SH-SY5Y (cell line): ENCODE measurements around the gene TAF1B.

Experiments
- GATA2 ChIP-seq: IDR thresholded peaks from 2 replicates; pipeline ENCODE4 v1.6.1; 2011; ENCODE audit warnings: mild to moderate bottlenecking, low read depth, low read length
- GATA3 ChIP-seq: IDR thresholded peaks from 2 replicates; pipeline ENCODE4 v1.6.1; 2011; ENCODE audit warnings: low read depth, mild to moderate bottlenecking, low read length, moderate library complexity

TAF1B gene

DNA sequence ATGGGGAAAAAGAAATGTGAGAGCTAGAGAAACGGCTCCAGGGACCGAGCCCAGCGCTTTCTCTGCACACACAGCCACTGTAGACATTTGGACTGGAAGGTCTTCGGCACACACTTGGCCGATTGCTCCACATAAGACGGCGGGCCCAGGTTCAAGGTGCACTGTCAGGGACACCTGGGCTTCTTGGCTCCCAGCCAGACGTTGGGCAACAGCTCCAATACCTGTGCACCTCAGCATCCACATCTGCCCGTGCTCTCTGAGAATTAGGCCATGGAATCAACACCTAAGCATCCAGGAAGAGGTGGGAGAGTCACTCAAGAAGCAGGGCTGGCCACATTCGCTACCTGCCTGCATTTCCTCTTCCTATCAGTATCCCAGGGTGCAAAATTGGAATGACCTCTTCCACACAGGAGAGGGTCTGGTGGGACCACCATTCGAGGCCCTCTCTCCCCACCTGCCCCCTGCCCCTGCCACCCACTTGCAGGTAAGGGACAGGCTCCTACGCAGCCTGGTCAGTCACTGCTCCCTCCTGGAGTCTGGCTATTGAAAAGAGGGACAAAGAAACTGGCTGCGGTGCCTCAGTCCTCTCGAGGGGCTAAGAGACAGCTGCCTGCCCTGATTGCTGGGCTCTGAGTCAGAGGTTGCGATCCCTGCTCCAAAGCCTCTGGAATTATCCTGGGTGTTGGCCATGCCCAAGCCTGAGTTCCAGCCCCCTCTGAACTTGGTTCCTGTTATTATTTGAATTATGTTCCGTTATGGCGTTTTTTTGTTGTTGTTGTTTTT, 40.1 kb upstream of the TAF1B start:
- no peak for TF ChIP-seq GATA3
- no peak for TF ChIP-seq GATA2

DNA sequence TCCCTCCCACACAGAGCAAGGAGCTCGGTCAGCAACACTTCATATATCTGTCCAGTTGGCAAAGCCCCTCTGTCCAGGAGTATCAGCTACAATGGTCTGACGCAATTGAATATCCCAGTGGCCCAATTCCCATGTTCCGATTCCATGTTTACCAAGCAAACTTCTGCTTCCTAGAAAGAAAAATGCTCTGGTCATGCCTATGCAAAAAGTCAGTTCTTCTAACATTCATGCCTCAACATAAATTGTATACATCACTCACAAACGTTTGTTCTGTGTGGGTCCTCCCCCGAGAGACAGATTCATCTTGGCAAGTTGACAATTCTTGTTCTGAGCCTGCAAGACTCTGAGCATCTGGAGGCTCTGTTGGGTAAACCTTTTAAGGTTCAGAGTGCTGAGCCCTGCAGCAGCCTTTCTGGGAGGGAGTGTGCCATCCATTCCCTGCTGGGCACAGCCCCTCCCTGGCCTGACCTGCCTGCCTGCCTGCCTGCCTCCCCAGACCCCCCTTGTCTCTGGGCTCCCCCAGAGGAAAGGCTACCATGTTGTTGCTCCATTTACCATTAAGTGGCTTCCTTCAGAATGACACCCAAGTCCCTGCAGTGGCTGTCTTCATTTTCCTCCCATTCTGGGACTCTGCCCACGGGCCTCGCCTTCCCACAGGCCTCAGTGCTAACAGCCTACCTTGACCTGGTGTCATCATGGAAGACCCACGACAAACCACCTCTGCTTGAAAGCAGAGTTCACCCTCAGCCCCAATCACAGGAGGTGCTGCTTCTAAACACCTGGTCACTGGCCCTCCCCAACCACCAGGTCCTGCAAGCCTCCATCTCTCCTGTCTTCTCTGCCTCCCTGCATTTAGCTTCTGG, 37.6 kb upstream of the TAF1B start:
- no peak for TF ChIP-seq GATA3
- no peak for TF ChIP-seq GATA2

DNA sequence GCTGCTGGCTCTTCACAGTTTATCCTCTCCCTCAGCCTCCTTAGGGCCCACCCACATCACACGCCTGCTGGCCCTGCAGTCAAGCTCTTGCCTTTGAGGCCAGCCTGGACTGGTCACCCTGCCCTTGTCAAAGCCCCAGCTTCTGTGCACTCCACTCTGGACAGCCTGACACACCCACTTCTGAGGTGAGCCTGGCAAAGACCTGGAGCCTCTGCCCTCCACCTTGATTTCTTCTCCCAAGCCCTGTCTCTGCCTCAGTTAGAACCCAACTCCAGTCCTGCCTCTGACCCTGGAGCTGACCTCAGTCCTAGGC, 37.0 kb upstream of the TAF1B start:
- TF ChIP-seq GATA3 (no peak), GATA2 (no peak)

DNA sequence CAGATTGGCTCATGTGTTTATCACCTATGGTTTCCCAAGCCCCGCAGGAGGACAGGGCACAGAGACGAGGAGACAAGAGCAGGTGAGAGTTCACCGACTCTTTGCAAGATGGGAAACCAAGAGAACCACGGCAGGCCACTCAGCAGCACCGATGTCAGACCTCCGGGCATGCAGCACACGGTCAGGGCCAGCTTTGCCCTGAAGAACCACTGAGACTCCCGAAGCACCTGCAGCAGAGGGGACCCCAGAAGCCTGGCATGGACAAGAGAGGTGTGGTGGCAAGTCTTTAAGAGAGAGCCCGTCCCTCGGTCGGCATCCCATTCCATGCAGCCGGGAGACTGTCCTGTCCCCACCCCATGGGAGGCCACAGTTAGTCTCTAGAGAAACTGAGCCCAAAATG, 36.6 kb upstream of the TAF1B start:
- TF ChIP-seq GATA2 (no peak), GATA3 (no peak)

DNA sequence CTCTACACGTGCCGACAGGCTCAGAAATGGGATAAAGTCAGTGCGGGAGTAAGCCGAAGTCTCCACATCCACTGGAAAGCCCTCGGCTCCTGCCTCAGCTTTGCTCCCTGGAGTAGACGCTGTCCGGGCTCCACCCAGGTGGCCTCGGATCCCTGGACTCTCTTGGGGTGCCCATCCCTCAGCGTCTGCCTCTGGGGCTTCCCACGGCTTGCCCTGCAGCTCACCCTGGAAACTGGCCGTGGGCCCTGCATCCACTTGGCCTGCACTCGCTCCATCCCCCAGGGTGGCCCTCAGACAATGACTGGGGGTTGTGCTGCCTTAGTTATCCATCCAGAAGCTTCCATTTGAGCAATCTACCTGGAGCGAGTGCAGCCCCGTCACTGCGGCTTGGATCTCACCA, 36.2 kb upstream of the TAF1B start:
- TF ChIP-seq GATA3, result no peak
- TF ChIP-seq GATA2, result no peak

DNA sequence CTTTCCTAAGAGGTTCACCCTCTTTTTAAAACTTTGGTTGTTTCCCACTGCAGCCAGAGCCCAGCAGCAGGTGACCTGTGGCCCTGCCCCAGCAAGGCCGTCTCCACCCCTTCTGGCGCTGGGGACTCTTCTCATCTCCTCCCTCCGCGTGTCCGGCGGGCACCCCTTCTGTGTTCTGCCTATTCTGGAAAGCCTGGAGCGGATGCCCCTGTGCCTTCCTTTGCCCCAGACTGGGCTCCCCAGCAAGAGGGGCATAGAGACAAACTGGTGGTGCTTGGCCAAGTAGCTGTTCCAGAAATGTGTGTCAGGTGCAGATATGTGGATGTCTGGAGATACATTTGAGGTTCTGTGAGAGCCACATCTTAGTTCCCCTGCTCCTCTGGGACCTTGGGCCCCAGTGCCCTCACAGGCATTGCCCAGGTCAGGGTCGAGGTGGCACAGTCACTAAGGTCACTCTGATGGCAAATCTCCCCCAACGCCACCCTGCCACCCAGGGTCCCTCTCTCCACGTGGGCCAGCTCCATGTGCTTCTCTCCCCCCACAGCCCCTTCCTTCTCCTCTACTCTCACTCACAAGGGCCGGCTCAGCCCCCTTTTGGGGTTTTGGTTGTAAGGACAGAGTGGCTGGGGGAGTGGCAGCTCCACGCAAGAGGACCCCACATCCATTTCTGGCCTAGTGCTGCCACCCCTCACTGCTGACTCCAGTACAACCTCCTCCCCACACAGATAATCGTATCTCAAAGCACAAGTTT, 35.5 kb upstream of the TAF1B start:
- TF ChIP-seq GATA3 (no peak), GATA2 (no peak)

DNA sequence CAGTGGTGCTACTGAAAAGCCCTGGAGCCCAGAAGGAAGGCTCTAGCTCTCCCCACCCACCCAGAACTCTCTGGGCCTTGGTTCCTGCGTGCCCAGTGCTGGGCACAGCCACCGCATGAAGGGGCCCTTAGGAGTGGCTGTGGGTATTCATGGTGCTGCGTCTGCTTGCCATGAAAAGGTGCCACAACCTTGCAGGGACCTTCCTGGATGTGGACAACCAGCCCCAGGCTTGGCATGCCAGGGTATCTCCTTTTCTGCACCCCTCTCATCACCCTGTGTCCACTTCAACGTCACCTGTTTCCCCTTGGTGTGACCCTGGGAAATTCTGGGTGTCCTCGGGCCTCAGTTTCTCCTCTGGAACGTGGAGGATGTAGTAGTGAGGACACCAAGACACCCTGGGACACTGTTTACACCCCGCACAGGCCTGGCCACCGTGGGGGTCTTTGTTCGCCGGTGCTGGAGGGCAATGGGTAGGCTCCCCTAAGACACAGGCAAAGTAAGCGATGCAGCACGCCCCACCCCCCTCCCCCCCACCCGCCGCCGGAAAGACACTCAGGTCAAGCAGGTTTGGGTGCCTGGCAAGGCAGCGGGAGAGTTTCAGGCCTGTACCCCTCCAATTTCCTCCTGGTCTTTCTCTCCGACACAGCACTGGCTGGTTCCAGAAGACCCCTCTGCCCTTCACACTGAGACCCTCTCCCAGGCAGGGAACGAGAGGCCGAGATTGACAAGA, 34.8 kb upstream of the TAF1B start:
- TF ChIP-seq GATA3 (no peak), GATA2 (no peak)

DNA sequence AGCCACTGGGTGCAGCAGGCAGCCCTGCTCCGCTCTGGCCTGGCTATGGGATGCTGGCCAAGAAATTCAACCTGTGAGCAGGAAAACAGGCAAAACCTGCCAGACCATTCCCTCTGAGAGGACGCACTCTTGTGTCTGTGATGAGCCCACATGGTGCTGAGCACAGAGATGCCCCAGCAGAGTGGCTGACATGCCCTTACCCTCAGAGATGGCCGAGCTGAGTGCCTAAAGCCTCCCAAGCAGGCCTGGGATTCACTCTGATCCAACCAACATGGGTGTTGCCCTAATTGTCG, 34.3 kb upstream of the TAF1B start:
- TF ChIP-seq GATA2, result no peak
- TF ChIP-seq GATA3, result no peak

DNA sequence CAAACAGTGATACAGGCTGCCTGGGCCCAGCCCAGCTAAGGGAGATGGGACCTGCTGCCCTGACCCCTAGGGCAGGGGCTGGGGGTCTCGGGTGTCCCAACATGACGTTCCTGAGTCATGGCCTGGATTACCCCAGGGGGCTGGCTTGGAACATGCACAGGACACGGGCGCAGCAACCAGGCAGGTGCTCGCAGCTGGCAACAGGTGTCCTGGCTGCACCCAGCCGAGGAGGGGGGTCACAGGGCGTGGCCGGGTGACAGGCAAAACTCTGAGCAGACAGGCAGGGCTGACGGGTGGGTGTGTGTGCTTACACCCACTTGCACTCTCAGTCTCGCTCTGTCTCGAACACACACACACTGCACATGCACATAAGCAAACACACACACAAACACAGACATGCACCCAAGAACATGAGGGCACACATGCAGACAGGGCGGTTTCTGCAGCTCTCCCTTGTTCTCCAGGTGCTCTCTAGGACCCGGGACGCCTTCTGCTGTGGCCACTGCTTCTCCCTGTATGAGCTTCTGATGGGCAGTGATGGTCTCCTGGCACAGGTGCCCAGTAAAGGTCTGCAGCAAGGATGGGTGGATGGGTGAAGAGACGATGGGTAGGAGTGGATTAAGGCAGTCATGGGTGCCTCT, 33.7 kb upstream of the TAF1B start:
- TF ChIP-seq GATA3 (no peak), GATA2 (no peak)

DNA sequence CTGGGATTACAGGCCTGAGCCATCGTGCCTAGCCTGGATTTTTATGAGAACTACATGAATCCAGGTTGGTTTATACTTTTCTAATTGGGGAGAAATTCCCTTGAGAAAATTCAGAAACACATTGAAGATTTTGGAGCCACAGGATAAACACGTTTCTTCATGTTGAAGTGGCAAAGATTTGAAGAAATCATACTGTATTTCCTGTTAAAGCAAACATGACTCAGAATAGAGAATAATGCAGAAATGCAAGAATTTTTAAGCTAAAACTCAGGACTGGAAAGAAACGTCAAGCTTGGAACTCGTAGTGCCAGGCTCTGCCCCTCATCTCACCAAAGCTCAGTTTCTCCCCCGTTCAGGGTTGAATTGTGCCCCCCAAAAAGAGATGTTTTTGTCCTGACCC, 32.1 kb upstream of the TAF1B start:
- TF ChIP-seq GATA2, result no peak
- TF ChIP-seq GATA3, result no peak

DNA sequence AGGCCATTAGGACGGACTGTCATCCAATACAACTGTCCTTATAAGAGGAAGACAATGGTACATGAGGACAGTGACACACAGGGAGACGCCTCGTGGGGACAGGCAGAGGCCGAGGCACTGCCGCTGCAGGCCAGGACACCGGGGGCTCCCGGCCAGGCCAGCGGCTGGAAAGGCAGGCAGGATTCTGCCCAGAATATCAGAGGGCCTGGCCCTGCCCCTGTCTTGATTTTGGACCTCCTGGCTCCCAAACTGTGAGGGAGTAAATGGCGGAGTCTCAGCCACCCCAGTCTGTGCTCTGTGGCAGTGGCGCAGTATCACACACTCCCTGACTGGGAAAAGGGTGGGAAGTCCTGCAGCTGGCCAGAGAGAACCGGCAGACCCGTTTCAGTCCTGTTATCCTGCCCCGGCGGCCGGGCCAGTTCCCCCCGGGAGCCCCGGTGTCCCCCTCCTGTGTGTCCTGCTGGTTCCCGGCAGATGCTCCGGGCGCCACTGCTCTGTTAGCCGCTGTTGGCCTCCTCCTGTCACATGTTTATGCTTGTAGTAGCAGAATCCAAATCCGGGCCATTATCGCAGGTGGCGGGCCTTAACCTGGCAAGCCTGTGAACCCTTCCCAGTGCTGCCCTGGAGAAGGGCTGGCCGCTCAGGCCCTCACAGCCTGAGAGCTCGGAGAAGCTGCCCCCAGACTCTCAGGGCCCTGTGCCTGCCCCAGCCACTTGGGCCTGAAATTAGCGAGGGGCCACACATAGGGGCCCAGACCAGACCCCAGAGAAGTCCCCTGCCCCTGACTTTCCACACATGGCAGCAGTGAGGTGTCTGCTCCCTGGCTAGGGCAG, 31.4 kb upstream of the TAF1B start:
- TF ChIP-seq GATA3 (no peak), GATA2 (no peak)

DNA sequence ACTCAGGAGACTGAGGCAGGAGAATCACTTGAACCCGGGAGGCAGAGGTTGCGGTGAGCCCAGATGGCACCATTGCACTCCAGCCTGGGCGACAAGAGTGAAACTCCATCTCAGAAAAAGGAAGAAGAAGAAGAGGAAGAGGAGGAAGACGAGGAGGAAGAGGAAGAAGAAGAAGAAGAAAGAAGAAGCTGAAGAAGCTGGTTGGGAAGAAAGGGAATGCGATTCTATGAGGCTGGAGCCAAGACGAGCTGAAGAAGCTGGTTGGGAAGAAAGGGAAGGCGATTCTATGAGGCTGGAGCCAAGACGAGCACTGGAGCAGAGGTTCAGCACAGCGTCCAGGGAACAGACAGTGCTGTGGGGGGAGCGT, 30.3 kb upstream of the TAF1B start:
- no peak for TF ChIP-seq GATA3
- TF ChIP-seq GATA2, result no peak
